GM21528 (cell line): ENCODE measurements around the gene STING1.
"Not testable (repeated sequence)": the region's sequence is repeated elsewhere in the genome, so short reads cannot be mapped to it uniquely, and the experiment has no call there.

Experiments
- ATAC-seq: cut with Tn5 transposase; IDR thresholded peaks from one replicate; pipeline ENCODE4 v1.9.1; 2021; ENCODE audit warnings: mild to moderate bottlenecking, moderate library complexity; ENCODE audit not compliant: unreplicated experiment, low FRiP score

Gene STING1

DNA sequence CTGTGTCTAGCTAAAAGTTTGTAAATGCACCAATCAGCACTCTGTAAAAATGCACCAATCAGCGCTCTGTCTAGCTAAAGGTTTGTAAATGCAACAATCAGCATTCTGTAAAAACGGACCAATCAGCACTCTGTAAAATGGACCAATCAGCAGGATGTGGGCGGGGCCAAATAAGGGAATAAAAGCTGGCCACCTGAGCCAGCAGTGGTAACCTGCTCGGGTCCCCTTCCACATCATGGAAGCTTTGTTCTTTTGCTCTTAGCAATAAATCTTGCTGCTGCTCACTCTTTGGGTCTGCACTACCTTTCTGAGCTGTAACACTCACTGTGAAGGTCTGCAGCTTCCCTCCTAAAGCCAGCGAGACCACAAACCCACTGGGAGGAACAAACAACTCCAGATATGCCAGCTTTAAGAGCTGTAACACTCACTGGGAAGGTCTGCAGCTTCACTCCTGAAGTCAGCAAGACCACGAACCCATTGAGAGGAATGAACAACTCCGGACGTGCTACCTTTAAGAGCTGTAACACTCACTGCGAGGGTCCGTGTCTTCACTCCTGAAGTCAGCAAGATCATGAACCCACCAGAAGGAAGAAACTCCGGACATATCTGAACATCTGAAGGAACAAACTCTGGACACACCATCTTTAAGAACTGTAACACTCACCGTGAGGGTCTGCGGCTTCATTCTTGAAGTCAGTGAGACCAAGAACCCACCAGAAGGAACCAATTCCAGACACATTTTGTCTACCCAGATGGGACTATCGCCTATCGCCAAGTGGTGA is 20.7 kb upstream of the STING1 start:
- not testable (repeated sequence) for ATAC-seq

DNA sequence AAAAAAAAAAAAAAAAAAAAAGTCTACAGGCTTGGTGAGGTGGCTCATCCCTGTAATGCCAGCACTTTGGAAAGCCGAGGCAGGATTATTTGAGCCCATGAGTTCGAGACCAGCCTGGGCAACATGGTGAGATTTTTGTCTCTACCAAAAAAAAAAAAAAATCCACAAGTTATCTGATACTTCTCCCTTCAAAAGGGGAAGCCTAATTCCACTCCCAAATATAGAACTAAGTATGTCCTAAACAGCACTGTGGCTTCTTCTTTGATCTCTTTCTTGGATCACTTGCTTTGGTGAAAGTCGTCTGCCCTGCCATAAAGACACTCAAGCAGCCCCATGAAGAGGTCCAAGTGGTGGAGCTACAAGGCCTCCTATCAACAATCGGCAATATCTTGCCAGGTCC is 18.8 kb upstream of the STING1 start:
- no peak for ATAC-seq

DNA sequence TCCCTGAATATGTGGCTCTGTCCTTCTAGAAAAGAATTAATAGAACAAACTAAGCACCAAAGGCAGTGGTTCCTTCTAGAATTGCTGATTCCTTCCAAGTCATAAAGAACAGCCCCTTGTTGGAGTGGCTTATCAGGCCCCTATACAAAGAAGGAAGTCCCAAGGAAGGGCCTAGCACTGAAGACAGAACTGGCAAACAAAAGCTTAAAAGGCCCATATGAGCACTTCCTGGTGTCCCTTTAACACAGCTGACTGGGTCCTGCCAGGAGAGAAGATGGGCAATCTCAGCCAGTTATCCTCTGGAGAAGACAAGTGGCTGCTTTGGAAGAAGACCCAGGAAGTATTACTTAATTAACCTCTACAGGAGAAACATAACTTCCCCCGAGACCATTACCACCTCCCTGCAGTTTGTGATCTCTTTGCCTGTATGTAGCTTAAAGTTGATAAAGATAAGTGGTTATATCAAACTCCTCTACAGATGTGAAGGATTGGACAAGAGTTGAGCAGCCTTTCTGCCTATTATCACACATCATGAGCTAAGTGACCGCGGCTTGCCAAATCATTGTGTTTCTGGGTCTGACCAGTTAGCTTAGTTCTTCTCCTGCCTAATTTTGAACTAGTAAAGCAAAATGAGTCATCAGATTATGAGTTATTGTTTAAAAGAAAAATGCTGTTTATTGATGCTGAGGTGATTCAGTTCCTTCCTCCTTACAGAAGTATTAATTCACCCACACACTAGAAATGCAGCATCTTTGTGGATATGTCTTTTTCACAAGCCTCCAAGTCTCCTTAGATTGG is 13.3 kb upstream of the STING1 start:
- ATAC-seq = no peak

DNA sequence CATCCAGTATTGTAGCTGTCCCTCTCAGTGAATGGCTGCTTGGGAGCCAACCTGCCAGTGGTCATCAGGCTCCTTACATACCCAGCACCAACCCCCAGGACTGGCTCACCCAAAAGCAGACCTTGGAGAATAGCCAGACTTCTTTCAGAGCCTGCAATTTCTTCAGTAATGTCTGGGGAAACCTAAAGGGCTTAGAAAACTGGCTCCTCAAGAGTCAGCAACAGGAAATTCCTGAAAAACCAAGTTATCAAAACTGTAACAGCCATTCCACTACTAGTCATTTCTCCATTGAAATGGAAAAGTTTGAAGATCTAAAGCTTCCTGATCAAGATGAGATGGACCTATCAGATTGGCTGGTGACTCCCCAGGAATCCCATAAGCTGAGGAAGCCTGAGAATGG is 12.3 kb upstream of the STING1 start:
- no peak for ATAC-seq

DNA sequence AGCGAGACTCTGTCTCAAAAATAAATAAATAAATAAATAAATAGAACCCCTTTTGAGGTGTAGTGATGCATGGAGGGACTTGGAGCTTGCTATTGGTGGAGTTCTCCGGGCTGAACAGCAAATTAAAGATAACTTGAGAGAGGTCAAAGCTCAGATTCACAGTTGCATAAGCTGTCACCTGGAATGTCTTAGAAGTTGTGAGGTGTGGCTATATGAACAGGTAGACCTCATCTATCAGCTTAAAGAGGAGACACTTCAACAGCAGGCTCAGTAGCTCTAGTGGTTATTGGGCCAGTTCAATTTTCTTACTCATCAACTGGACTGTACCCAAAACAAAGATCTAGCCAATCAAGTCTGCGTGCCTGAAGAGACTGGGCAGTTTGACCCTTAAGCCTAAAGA is 11.7 kb upstream of the STING1 start:
- no peak for ATAC-seq

DNA sequence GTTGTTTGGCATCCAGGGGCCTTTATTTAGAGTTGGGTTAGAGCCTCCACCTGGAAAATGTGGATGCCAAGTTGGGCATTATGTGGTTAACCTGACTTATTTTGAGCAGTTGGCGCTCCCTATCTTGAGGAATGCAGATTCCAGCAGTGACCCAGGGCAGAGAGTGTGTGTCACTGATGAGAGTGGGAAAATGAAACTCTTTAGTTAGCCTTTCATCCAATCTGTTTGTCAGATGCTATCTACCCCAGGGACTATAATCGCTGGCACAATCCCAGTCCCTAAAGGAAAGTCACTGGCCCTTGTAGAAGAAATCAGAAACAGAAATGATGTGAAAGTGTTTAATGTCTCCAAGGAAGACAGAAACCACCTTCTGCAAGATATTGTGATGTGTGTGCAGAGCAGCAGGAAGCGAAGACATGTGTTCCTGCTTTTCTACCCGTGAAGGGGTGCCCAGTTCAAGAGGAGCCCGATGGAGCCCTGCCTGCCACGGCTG is 10.2 kb upstream of the STING1 start:
- ATAC-seq = no peak

DNA sequence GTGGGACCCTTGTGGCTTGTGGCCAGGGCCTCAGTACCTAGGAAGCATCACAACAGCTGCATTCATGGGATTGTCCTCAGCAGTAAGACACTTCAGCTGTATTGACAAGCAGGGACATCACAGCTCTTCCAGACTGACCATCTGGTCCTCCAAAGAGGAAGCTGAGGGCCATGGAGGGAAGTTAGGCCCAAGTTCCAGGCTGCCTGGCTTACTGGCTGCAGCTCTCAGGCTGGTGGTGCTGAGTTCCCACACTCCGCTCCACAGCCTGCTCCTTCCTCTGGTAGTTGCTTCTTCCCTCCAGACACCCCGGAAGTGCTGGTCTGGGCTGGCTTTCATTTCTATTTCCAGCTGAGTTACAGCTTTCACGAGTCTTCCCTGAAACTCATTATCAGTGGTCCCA is 5.7 kb upstream of the STING1 start:
- no peak for ATAC-seq

DNA sequence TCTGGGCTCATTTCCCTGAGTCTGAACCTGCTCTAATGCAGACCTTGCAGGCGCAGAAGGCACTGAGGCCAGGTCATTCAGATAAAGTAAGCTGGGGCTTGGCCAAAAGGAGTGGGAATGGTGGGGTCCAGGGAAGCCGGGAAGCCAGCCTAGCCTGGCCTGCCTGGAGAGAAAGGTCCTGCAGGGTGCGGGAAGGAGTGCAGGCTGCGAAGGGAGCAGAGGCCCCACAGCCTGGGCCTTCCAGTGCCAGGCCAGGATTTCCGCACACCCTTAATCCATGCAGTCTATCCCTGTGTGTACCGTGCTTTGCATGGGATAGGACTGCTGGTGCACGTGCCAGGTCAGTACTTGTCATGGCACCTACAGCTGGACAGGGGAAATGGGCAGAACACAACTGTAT is 3.6 kb upstream of the STING1 start:
- no peak for ATAC-seq

DNA sequence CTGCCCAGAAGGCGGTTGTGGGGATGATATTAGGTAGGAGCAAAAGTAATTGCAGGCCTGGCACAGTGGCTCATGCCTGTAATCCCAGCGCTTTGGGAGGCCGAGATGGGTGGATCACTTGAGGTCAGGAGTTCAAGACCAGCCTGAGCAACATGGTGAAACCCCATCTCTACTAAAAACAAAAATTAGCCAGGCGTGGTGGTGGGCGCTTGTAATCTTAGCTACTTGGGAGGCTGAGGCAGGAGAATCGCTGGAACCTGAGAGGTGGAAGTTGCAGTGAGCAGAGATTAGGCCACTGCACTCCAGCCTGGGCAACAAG is 291 bp upstream of the STING1 start:
- ATAC-seq = not testable (repeated sequence)

DNA sequence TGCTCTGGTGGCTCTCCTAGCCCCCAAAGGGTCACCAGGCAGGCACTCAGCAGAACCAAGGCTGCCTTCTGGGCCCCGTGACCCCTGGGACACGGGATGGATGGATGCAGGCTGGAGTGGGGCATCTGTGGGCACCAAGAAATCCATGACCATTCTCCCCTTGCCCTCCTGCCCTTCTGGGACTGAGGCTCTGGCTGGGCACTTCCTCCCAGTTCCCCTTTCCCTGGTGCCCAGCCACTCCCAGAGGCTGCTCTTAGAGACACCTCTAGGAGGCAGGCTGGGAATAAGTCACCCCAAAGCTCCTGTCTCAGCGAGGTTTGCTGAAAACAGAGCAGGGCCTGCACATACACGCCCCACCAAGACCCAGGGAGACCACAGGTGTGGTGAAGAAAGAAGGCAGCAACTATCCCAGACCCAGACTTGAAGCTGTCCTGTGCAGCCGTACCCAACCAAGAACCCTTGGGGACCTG is 943 bp downstream of the STING1 start:
- no peak for ATAC-seq

DNA sequence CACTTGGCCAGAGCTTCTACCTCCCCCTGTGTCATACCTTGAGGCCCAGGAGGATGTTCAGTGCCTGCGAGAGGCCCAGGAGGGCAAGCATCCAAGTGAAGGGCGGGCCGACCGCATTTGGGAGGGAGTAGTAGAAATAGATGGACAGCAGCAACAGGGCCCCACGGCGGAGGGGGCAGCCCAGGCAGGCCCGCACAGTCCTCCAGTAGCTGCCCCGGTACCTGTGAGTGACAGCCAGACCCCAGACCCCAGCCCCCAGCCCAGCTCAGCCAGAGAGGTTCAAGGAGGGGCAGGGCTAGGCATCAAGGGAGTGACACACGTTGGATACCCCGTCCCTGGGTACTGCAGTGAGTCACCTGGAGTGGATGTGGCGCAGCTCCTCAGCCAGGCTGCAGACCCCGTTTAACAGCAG is 1.4 kb downstream of the STING1 start:
- ATAC-seq = no peak

DNA sequence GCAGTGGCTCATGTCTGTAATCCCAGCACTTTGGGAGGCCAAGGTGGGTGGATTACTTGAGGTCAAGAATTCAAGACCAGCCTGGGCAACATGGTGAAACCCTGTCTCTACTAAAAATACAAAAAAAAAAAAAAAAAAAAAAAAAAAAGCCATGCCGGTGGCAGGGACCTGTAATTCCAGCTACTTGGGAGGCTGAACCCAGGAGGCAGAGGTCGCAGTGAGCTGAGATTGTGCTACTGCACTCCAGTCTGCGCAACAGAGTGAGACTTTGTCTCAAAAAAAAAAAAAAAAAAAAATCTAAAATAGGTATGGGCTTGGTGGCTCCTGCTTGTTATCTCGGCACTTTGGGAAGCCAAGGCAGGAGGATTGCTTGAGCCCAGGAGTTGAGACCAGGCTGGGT is 2.8 kb downstream of the STING1 start:
- ATAC-seq = not testable (repeated sequence)

DNA sequence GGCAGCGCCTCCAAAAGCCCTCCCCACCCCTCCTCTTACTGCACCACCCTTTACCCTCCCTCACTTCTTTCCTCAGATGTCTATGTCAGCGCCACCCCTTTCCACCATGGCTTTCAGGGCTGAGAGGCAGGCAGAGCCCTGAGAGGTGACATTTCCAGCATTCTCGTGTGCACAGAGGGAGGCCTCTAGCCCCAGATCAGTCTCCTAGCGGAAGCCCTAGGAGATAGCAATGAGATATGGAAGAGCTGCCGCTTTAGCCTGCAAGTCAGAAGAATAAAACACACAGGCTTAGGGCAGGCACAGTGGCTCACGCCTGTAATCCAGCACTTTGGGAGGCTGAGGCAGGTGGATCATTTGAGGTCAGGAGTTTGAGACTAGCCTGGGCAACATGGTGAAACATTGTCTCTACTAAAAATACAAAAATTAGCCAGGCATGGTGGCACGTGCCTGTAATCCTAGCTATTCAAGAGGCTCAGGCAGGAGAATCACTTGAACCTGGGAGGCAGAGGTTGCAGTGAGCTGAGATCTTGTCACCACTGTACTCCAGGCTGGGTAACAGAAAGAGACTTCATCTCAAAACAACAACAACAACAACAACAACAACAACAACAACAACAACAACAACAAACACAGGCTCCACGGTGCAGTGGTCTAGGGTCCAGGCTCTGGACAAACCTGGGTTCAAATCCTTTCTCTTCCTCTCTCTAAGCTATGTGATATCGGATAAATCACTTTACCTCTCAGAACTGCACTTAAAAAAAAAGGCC is 3.7 kb downstream of the STING1 start:
- not testable (repeated sequence) for ATAC-seq

DNA sequence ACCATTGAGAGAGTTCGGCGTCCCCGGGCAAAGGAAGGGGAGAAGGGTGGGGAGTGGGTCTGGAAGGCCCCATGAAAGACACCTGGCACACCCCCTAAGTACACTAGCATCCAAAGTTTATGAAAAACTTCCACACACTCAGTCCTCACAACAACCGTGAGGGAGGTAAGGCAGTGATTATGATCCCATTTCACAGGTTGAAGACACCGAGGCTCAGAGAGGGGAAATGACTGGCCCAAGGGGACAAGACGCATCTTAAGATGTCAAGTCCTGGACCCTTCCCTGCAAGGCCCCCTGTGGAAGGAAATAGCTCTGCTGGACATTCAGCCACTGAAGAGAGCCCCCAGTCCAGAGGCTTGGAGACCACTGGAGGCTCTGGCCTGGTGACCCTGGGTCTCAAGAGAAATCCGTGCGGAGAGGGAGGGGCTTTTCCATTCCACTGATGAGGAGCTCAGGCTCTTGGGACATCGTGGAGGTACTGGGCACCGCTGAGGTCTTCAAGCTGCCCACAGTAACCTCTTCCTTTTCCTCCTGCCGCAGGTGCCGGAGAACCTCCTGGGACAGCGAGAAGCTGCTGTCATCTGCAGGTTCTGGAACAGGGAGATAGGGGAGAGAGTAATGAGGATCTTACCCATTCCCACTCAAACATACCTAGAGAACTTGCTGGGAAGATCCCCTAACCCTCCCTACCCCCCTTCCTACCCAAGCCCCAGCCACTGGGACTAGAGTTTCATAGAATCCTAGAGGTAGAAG is 6.5 kb downstream of the STING1 start:
- no peak for ATAC-seq

DNA sequence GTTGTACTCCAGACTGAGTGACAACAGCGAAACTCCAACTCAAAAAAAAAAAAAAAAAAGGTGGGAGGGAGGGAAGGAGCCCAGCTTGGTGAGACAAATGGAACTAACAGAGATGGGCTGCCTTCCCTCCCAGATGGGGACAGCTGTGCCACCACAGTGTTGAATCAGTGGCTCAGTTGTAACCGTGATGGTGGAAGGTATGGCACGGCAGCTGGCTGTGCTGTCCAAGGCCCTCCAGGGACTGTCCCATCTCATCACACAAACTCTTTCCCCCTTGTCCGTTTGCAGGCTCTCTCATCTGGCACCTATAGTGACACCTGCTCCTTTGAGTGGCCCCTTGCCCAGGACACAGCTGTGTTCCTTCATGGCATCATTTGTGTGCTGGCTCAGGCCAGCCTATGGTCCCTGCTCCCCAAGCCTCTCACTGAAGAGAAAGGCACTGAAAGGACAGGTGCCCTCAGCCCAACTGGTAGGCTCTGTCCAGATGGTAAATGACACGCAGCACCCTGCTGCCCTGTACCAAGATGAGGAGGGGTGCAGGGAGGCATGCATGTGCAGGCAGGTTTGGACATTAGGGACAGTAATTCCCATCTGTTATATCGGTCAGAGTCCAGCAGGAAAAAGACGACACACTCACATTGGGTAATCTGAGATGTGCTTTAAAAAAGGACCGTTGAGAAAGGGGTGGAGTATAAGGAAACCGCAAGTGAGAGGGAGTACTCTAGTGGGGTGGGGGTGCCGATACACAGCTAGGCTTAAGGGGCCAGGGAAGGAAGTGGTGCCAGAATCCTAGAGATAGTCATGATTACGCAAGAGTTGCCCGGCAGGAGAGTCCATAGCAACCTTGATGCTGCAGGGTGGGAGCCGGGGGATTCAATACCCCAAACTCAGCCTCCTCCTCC is 7.4 kb downstream of the STING1 start:
- no peak for ATAC-seq

DNA sequence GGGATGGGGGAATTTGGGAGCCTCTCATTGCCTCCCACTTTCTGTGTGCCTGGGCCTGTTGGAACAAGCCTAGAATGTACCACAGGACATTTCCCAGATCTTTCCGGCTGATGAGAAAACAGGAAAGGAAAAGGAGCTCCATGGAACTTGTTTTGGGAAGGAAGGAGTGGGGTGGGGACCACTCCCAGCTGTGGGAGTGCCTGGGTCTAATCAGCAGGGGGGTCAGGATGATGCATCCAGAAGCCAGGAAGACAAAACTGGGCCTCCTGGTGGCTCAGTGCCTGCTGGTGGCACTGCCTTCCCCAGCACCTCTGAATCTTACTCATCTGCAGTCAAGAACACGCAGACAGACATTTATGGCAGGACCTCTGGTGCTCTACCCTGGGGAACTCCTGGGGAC is 9.0 kb downstream of the STING1 start:
- ATAC-seq = no peak

DNA sequence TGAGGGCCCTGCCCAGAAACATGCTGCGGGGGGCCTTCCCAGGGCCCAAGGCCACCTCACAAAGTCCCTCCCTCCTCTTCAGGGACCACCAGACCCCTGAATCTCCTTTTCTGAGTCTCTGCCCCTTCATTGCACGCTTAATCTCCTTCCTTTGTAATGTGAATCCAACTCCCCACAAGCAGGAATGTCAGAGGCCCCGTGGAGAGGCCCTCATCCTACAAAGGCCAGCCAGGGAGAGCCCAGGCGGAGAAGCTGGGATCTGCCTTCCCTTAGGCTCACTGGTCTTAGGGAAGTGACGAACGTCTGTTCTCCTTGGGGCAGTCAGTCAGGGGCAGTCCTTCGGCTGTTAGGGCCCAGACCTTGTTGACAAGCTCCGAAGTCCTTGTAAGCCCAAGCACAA is 9.5 kb downstream of the STING1 start:
- no peak for ATAC-seq

DNA sequence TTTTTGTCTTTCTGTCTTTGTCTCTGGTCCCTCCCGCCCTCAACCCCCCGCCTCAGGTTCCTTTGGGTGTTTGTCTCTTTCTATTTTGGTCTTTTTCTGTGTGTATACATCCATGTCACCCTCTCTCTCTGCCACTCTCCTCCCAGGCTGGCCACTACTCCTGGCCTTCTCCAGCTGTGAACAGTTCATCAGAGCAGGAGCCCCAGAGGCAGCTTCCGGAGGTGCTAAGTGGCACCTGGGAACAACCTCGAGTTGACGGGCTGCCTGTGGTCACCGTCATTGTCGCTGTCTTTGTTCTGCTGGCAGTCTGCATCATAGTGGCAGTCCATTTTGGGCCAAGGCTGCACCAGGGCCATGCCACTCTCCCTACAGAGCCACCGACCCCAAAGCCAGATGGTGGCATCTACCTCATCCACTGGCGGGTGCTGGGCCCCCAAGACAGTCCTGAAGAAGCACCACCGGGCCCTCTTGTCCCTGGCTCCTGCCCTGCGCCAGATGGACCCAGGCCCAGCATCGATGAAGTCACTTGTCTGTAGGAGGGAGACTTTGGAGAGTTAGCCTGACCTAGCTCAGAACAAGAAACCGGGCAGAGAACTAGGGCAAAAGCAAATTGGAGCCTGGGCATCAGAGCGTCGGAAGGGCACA is 10.1 kb downstream of the STING1 start:
- ATAC-seq = no peak

DNA sequence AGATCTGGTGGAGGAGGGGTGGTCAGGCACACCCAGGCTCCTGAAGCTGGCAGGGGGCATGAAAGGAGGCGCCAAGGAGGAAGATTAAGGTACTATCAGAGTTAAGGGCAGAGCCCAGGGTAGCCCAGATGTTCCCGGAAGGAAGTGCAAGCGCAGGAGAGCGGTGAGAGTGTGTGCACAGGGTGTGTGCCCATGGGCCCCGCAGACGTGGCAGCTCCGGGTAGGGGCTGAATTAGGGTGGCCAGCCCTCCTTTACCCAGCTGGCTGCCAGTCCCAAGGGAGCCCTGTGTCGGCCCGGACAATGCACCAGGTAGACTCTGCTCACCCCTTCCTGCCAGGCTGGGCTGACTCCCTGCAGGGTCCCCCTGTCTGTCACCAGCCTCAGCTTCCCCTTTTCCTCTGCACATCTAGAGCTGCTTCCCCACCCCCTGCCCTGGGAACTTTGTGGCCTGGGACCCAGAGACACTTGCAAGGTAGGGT is 11.7 kb downstream of the STING1 start, which contains the start of gene SMIM33:
TSS of gene SMIM33 (plus strand) at position 184 of the 480 bp plus-strand sequence. CDS start at position 302, 118 bp downstream.
- no peak for ATAC-seq
